GM12875 (cell line): ENCODE data around the gene SKIC2.

ENCODE experiments used
- H3K4me3 ChIP-seq: one replicate; pipeline ENCODE4 v1.5.1; 2011; ENCODE audit warnings: low read depth, low read length, control low read depth
- CTCF ChIP-seq: IDR thresholded peaks from 2 replicates; pipeline ENCODE4 v1.5.1; 2011; ENCODE audit warnings: low read depth, mild to moderate bottlenecking, control low read depth, inconsistent platforms, low read length, moderate library complexity, borderline replicate concordance; ENCODE audit not compliant: insufficient read depth

The SKIC2 gene

GRCh38 chr6:31952890-31953289, 6.1 kb upstream of the SKIC2 start:
- H3K4me3 ChIP-seq, result no peak overlapping the region
- no peak for TF ChIP-seq CTCF

- TF ChIP-seq CTCF, result no peak
Observed at GRCh38 chr6:31954511-31954910, 4.5 kb upstream of the SKIC2 start.

GRCh38 chr6:31956796-31957195, 2.2 kb upstream of the SKIC2 start:
- TF ChIP-seq CTCF, result no peak
- no peak overlapping the region for H3K4me3 ChIP-seq

More at GRCh38 chr6:31954511-31954910, 4.5 kb upstream of the SKIC2 start:
- H3K4me3 ChIP-seq, result no peak overlapping the region

GRCh38 chr6:31958412-31958740, 599 bp upstream of the SKIC2 start:
- TF ChIP-seq CTCF, result no peak

GRCh38 chr6:31961616-31962015, 2.6 kb downstream of the SKIC2 start:
- TF ChIP-seq CTCF, result no peak
- no peak overlapping the region for H3K4me3 ChIP-seq

More at GRCh38 chr6:31958412-31958740, 599 bp upstream of the SKIC2 start:
- H3K4me3 ChIP-seq, result peak overlapping the region; percentile 83

GRCh38 chr6:31963921-31964320, 4.9 kb downstream of the SKIC2 start:
- no peak overlapping the region for H3K4me3 ChIP-seq
- TF ChIP-seq CTCF, result no peak

- TF ChIP-seq CTCF, result no peak
- H3K4me3 ChIP-seq, result no peak overlapping the region
Observed at GRCh38 chr6:31965700-31966099, 6.7 kb downstream of the SKIC2 start.
